Measurements from ENCODE around the gene GMPS. TPM values are rescaled to one million over a fixed set of nuclear protein-coding genes. Genes with fewer than 3 reads are reported as not detected.

GMPS gene
- total and polyA plus RNA-seq, 2 of the 13 experiments (the other 11 are each of a cell fraction or from before 2014, with no cell fraction given) = 29.6 to 85.5 TPM

GRCh38 chr3:155870133-155870944 is at the start of gene GMPS (continued):
- TF ChIP-seq ZBED4 (CRISPR knock-in tag; IDR thresholded peaks at IDR 0.05; ENCODE audit: borderline replicate concordance) = no peak
- peak; percentile 50; the same call in 1 of the 2 replicates for TF ChIP-seq DR1 (CRISPR knock-in tag; IDR thresholded peaks at IDR 0.05)
- TF ChIP-seq ZNF224 (CRISPR knock-in tag; IDR thresholded peaks at IDR 0.05) = no peak
- TF ChIP-seq ZNF713 (CRISPR knock-in tag; IDR thresholded peaks at IDR 0.05) = 0 out of 2 replicates have a peak, but pooled peaks have one; percentile 51
- 0 out of 2 replicates have a peak, but pooled peaks have one; percentile 58 for TF ChIP-seq ZBTB7B (CRISPR knock-in tag; IDR thresholded peaks at IDR 0.05)
- peak; percentile 45; the same call in 1 of the 2 replicates for TF ChIP-seq ZNF12 (CRISPR knock-in tag; IDR thresholded peaks at IDR 0.05)
- no peak for TF ChIP-seq GRHL1 (CRISPR knock-in tag; conservative IDR thresholded peaks at IDR 0.05)
- no peak for TF ChIP-seq TMF1 (CRISPR knock-in tag; IDR thresholded peaks at IDR 0.05; ENCODE audit: low read depth)
- peak; percentile 63; the same call in 1 of the 2 replicates for TF ChIP-seq ZNF335 (CRISPR knock-in tag; IDR thresholded peaks at IDR 0.05)
- TF ChIP-seq ARNT2 (CRISPR knock-in tag; IDR thresholded peaks at IDR 0.05; ENCODE audit: low read depth) = peak; percentile 16; the same call in 1 of the 2 replicates
- TF ChIP-seq TFAP4 (IDR thresholded peaks at IDR 0.05; ENCODE audit: borderline replicate concordance, low read depth) = peak; percentile 5; the same call in 1 of the 2 replicates
- TF ChIP-seq HOXA3 (CRISPR knock-in tag; IDR thresholded peaks at IDR 0.05) = peak; percentile 66
- TF ChIP-seq SMC3 (IDR thresholded peaks at IDR 0.05; ENCODE audit: low read length) = no peak; the same call in 1 of the 2 replicates
- no peak for TF ChIP-seq JUND (CRISPR knock-in tag; IDR thresholded peaks at IDR 0.05)
- 0 out of 2 replicates have a peak, but pooled peaks have one; percentile 22 for TF ChIP-seq PCBP1 (IDR thresholded peaks at IDR 0.05; ENCODE audit: borderline replicate concordance, low read depth, low read length)
- peak; percentile 46; the same call in 1 of the 2 replicates for TF ChIP-seq CCDC6 (CRISPR knock-in tag; IDR thresholded peaks at IDR 0.05)
- TF ChIP-seq ZNF670 (CRISPR knock-in tag; IDR thresholded peaks at IDR 0.05; ENCODE audit: borderline replicate concordance) = no peak
- 0 out of 2 replicates have a peak, but pooled peaks have one; percentile 27 for TF ChIP-seq TBP (CRISPR knock-in tag; IDR thresholded peaks at IDR 0.05)
- TF ChIP-seq KLF11 (CRISPR knock-in tag; IDR thresholded peaks at IDR 0.05) = no peak
- peak; percentile 47; the same call in 1 of the 2 replicates for TF ChIP-seq GMEB1 (CRISPR knock-in tag; IDR thresholded peaks at IDR 0.05; ENCODE audit: borderline replicate concordance)
- TF ChIP-seq HNF4G (IDR thresholded peaks at IDR 0.05; ENCODE audit: borderline replicate concordance, low read depth, low read length) = no peak
- no peak for TF ChIP-seq HNF4G (CRISPR knock-in tag; IDR thresholded peaks at IDR 0.05; ENCODE audit: borderline replicate concordance, low read depth)
